Prostate gland (tissue), 2 donors: ENCODE measurements around the gene ZDHHC23. TPM values are rescaled to one million over a fixed set of nuclear protein-coding genes. Genes with fewer than 3 reads are reported as not detected.

Experiments used
- DNase-seq: peaks from one replicate; pipeline ENCODE4 v3.0.0-alpha.2; 2019; ENCODE audit warnings: low spot score
- H3K27ac ChIP-seq, 2 donors: fragments of 200-600 bp; sonication (generic); 2 replicates each; pipeline ENCODE4 v1.5.1; 2017 to 2019
- H3K27me3 ChIP-seq: fragments of 200-600 bp; sonication (generic); replicated peaks from 2 replicates; pipeline ENCODE4 v1.5.1; 2019; ENCODE audit not compliant: insufficient read depth
- H3K36me3 ChIP-seq, 2 donors: fragments of 200-600 bp; sonication (generic); 1 replicate in 1 of 2; 2 replicates in 1 of 2; pipeline versions ENCODE4 v1.5.1 to v1.8.1; 2017 to 2019
- H3K4me1 ChIP-seq: fragments of 200-600 bp; sonication (generic); replicated peaks from 2 replicates; pipeline ENCODE4 v1.5.1; 2019
- H3K4me3 ChIP-seq, 2 donors: fragments of 200-600 bp; sonication (generic); 2 replicates each; pipeline ENCODE4 v1.5.1; 2017 to 2019
- H3K9me3 ChIP-seq: fragments of 200-600 bp; sonication (generic); 2 replicates; pipeline ENCODE4 v1.5.1; 2017
- CTCF ChIP-seq, 4 experiments: fragments of 200-600 bp in 2 of 4; fragments of 450-650 bp in 2 of 4; sonication (generic) in 2 of 4; IDR thresholded peaks; 1 replicate in 3 of 4; 2 replicates in 1 of 4; pipeline ENCODE4 v1.5.1; 2016 to 2019; ENCODE audit warnings: antibody characterized with exemption in 4 of 4, mild to moderate bottlenecking in 2 of 4, moderate library complexity in 2 of 4
- POLR2A ChIP-seq: fragments of 450-650 bp; IDR thresholded peaks from one replicate; pipeline ENCODE4 v1.6.1; 2016; ENCODE audit warnings: antibody characterized with exemption, mild to moderate bottlenecking
- POLR2AphosphoS5 ChIP-seq: sonication (generic); formaldehyde crosslinking; IDR thresholded peaks from one replicate; pipeline ENCODE4 v1.6.1; 2017; ENCODE audit warnings: antibody characterized with exemption
- WGBS: methylation state at CpG from one replicate; pipeline ENCODE4 v1.1.5; 2018; 5-methylcytosine and 5-hydroxymethylcytosine counted together
- intact Hi-C: fragments of 100-400 bp; cut with DNase I; formaldehyde crosslinking; loops from one replicate; pipeline ENCODE4 v1.14.2; 2022
- total RNA-seq, 2 donors: library from RNA; depleted of rRNA; stranded (reverse); fragments of >200 nt; gene quantifications; one replicate each; pipeline ENCODE4 v1.1.0, GENCODE V29; 2016

ZDHHC23 gene
- total RNA-seq, 2 donors from 2014 or later = 4.2 to 10.1 TPM

GRCh38 chr3:113948015-113948917 is 453 bp downstream of the ZDHHC23 start:
- Histone ChIP-seq H3K36me3 (no peaks in the 10 kb centered on the region), H3K9me3 (no peaks in the 10 kb centered on the region), H3K27me3 (no peaks in the 10 kb centered on the region), H3K27ac (peak overlapping the region; percentile 46 to 72), H3K4me1 (no peaks in the 10 kb centered on the region), H3K4me3 (peak overlapping the region; percentile 69 to 79)
- no peak for TF ChIP-seq POLR2AphosphoS5
- no peak for TF ChIP-seq POLR2A
- no peak for TF ChIP-seq CTCF (IDR thresholded peaks at IDR 0.05)
- peak; percentile 21 for DNase-seq
- 2% methylated on average over 44 of the region's 65 CpGs for WGBS
- intact Hi-C loops = no loop called here

- H3K27me3 ChIP-seq = no peaks in the 10 kb centered on the region
- no peak for DNase-seq
- H3K9me3 ChIP-seq = no peaks in the 10 kb centered on the region
- no peak for TF ChIP-seq POLR2AphosphoS5
- TF ChIP-seq CTCF (IDR thresholded peaks at IDR 0.05) = no peak
- TF ChIP-seq POLR2A = no peak
- H3K4me1 ChIP-seq = no peaks in the 10 kb centered on the region
- no peaks in the 10 kb centered on the region for H3K36me3 ChIP-seq
- no peak overlapping the region for H3K4me3 ChIP-seq
- no peak overlapping the region for H3K27ac ChIP-seq
- intact Hi-C loops = no loop called here
Observed at GRCh38 chr3:113952921-113953320, 5.1 kb downstream of the ZDHHC23 start.

- 72% methylated on average over 7 of the region's 7 CpGs for WGBS
Observed at GRCh38 chr3:113953677-113954076, 5.9 kb downstream of the ZDHHC23 start.

GRCh38 chr3:113954091-113954685 is 6.4 kb downstream of the ZDHHC23 start:
- Histone ChIP-seq H3K36me3 (no peaks in the 10 kb centered on the region), H3K27ac (no peak overlapping the region), H3K27me3 (no peaks in the 10 kb centered on the region), H3K4me3 (no peak overlapping the region), H3K4me1 (no peaks in the 10 kb centered on the region), H3K9me3 (no peaks in the 10 kb centered on the region)
- no peak for TF ChIP-seq POLR2A
- TF ChIP-seq POLR2AphosphoS5 = no peak
- 85% methylated on average over 8 of the region's 8 CpGs for WGBS
- intact Hi-C loops = no loop called here
- no peak for DNase-seq

More at GRCh38 chr3:113953677-113954076, 5.9 kb downstream of the ZDHHC23 start:
- intact Hi-C loops = no loop called here
- H3K27ac ChIP-seq = no peak overlapping the region
- H3K36me3 ChIP-seq = no peaks in the 10 kb centered on the region
- no peaks in the 10 kb centered on the region for H3K9me3 ChIP-seq
- TF ChIP-seq POLR2AphosphoS5 (no peak), CTCF (IDR thresholded peaks at IDR 0.05) (no peak), POLR2A (no peak)
- no peaks in the 10 kb centered on the region for H3K4me1 ChIP-seq
- H3K27me3 ChIP-seq = no peaks in the 10 kb centered on the region
- DNase-seq = no peak
- no peak overlapping the region for H3K4me3 ChIP-seq

- intact Hi-C loops = no loop called here
- H3K9me3 ChIP-seq = no peaks in the 10 kb centered on the region
- H3K4me1 ChIP-seq = no peaks in the 10 kb centered on the region
- no peaks in the 10 kb centered on the region for H3K27me3 ChIP-seq
- H3K36me3 ChIP-seq = no peaks in the 10 kb centered on the region
- DNase-seq = no peak
- H3K4me3 ChIP-seq = no peak overlapping the region
- WGBS = 93% methylated on average over 3 of the region's 3 CpGs
- TF ChIP-seq CTCF (IDR thresholded peaks at IDR 0.05) (no peak), POLR2A (no peak), POLR2AphosphoS5 (no peak)
- no peak overlapping the region for H3K27ac ChIP-seq
Observed at GRCh38 chr3:113963879-113964278, 16.1 kb downstream of the ZDHHC23 start.
